ENCODE results near the gene CDK8. TPM values are rescaled to one million over a fixed set of nuclear protein-coding genes. Genes with fewer than 3 reads are reported as not detected.
A peak's percentile ranks its signal among the peaks of the same experiment; 100 is the strongest.

Gene CDK8
- total and polyA plus RNA-seq, 8 donors: 7.3 to 12.5 (median 9.9) TPM

- intact Hi-C loops (cut with DNase I): no loop called here
These were observed 66.8 kb downstream of the CDK8 start for GRCh38 chr13:26320766-26321165.

DNA sequence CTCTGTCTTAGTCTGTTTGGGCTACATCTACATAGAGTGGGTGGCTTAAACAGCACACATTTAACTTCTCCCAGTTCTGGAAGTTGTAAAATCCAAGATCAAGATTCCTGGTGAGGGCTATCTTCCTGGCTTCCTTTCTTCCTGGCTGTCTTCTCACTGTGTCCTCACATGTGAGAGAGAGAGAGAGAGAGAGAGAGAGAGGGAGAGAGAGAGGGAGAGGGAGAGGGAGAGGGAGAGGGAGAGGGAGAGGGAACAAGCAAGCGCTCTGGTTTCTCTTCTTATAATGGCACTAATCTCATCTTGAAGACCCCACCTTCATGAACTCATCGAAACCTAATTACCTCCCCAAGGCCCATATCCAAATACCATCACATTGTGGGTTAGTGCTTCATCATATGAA is 69.2 kb downstream of the CDK8 start:
- 50 to 100% methylated on average over 1 to 2 of the region's 2 CpGs for WGBS, 2 donors
- no peak for TF ChIP-seq CTCF (IDR thresholded peaks at IDR 0.05)
- FAIRE-seq: no peak
- Histone ChIP-seq H3K27ac (no peak overlapping the region), H3K4me3 (no peak overlapping the region), H3K27me3 (no peaks in the 10 kb centered on the region), H3K4me1 (peaks cover 0 to 11% (median 7%) of the 10 kb centered on the region in 3 donors), H3K9me3 (no peaks in the 10 kb centered on the region), H3K36me3 (no peaks in the 10 kb centered on the region)
- intact Hi-C loops (cut with DNase I): no loop called here
- DNase-seq: no peak
- no peak for ATAC-seq

More at GRCh38 chr13:26320766-26321165, 66.8 kb downstream of the CDK8 start:
- TF ChIP-seq CTCF (IDR thresholded peaks at IDR 0.05): no peak
- Histone ChIP-seq H3K9me3 (no peaks in the 10 kb centered on the region), H3K4me1 (peaks cover 0 to 11% (median 7%) of the 10 kb centered on the region in 3 donors), H3K4me3 (no peak overlapping the region), H3K27me3 (no peaks in the 10 kb centered on the region), H3K36me3 (no peaks in the 10 kb centered on the region), H3K27ac (no peak overlapping the region)
- ATAC-seq (no peak), FAIRE-seq (no peak), DNase-seq (no peak)

DNA sequence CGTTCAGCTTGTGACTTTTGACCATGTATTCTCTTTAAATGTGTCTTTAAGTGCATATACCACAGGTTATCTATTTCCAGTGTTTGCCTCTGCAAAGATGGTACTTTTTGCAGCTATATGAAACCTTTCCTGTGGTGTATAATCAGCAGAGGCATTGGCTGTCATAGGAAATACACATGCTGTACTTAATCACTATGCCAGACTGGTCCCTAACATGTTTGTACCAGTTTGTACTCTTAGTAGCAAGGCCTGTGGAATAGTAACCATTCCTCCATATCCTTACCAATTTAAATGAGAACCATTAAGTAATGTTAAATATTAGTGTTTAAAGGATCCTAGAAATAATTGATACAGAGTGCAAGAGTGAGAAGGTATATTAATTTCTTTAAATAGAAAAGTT is 69.8 kb downstream of the CDK8 start:
- 94 to 97% methylated on average over 1 of the region's 1 CpG for WGBS, 2 donors

DNA sequence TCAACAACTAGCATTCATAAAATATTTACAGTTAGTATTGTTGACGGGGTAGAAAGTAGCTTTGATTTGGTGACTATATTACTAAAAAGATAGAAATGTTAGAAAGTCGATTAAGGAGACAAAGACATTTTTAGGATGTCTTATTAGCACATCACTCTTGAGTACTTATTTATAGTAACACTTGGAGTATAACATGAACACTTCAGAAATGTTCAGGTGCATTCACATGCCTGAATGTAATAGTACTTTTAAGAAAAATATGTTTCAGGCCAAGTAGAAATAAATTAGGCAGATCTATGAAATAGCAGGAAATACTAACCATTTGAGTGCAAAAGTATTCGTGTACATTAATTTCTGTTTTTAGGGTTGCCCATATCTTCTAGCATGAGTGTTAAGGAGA is 70.4 kb downstream of the CDK8 start:
- Histone ChIP-seq H3K9me3 (no peaks in the 10 kb centered on the region), H3K36me3 (no peaks in the 10 kb centered on the region), H3K27me3 (no peaks in the 10 kb centered on the region), H3K4me1 (peaks cover 0 to 11% (median 7%) of the 10 kb centered on the region in 3 donors), H3K4me3 (no peak overlapping the region), H3K27ac (no peak overlapping the region)
- FAIRE-seq: no peak
- DNase-seq: no peak
- intact Hi-C loops (cut with DNase I): no loop called here
- WGBS, 2 donors: 75 to 76% methylated on average over 3 of the region's 3 CpGs
- ATAC-seq: no peak
- TF ChIP-seq CTCF (IDR thresholded peaks at IDR 0.05): no peak

More for the DNA sequence above, 69.8 kb downstream of the CDK8 start:
- no peak for DNase-seq
- Histone ChIP-seq H3K4me1 (peaks cover 0 to 11% (median 7%) of the 10 kb centered on the region in 3 donors), H3K9me3 (no peaks in the 10 kb centered on the region), H3K4me3 (no peak overlapping the region), H3K27me3 (no peaks in the 10 kb centered on the region), H3K27ac (no peak overlapping the region), H3K36me3 (no peaks in the 10 kb centered on the region)
- no peak for FAIRE-seq
- TF ChIP-seq CTCF (IDR thresholded peaks at IDR 0.05): no peak
- intact Hi-C loops (cut with DNase I): no loop called here
- ATAC-seq: no peak

GRCh38 chr13:26324867-26325266 is 70.9 kb downstream of the CDK8 start:
- Histone ChIP-seq H3K27ac (no peak overlapping the region), H3K36me3 (no peaks in the 10 kb centered on the region), H3K4me3 (no peak overlapping the region), H3K9me3 (no peaks in the 10 kb centered on the region), H3K4me1 (peaks cover 0 to 11% (median 7%) of the 10 kb centered on the region in 3 donors), H3K27me3 (no peaks in the 10 kb centered on the region)
- peak in 3 of 4 donors; percentile 32 to 56 (median 54) for ATAC-seq
- intact Hi-C loops (cut with DNase I): no loop called here
- DNase-seq: no peak
- TF ChIP-seq CTCF (IDR thresholded peaks at IDR 0.05): no peak
- no peak for FAIRE-seq
